Activated naive CD8-positive, alpha-beta T cell treated with anti-CD3 and anti-CD28 coated beads, Interleukin-2, amount 50 U/mL, for 16 hours (primary cell): Measurements from ENCODE around the gene PTP4A2.

Experiments
- DNase-seq: peaks from one replicate; pipeline ENCODE4 v3.0.0-alpha.2; 2020; ENCODE audit warnings: low read depth, low spot score

The PTP4A2 gene

GRCh38 chr1:31886866-31887265 lies 51.3 kb downstream of the PTP4A2 start:
- no peak for DNase-seq

GRCh38 chr1:31885851-31886250 lies 52.3 kb downstream of the PTP4A2 start:
- DNase-seq: no peak

GRCh38 chr1:31883357-31883942 lies 54.7 kb downstream of the PTP4A2 start:
- DNase-seq: no peak

GRCh38 chr1:31881688-31882000 lies 56.5 kb downstream of the PTP4A2 start:
- no peak for DNase-seq

GRCh38 chr1:31880957-31881687 lies 57.0 kb downstream of the PTP4A2 start:
- DNase-seq: no peak

GRCh38 chr1:31879981-31880608 lies 58.1 kb downstream of the PTP4A2 start:
- DNase-seq: no peak

- no peak for DNase-seq
These were observed 60.1 kb downstream of the PTP4A2 start for GRCh38 chr1:31878058-31878457.

GRCh38 chr1:31877544-31877943 lies 60.6 kb downstream of the PTP4A2 start:
- DNase-seq: no peak

GRCh38 chr1:31875636-31876236 lies 62.4 kb downstream of the PTP4A2 start:
- no peak for DNase-seq

- no peak for DNase-seq
These were observed 63.2 kb downstream of the PTP4A2 start for GRCh38 chr1:31874942-31875341.

GRCh38 chr1:31872658-31873636 lies 65.2 kb downstream of the PTP4A2 start:
- no peak for DNase-seq

- DNase-seq: no peak
These were observed 66.5 kb downstream of the PTP4A2 start for GRCh38 chr1:31871703-31872102.

GRCh38 chr1:31870086-31870736 lies 68.0 kb downstream of the PTP4A2 start:
- no peak for DNase-seq

GRCh38 chr1:31869449-31869848 lies 68.7 kb downstream of the PTP4A2 start:
- no peak for DNase-seq

- DNase-seq: no peak
These were observed 69.3 kb downstream of the PTP4A2 start for GRCh38 chr1:31868862-31869261.

- DNase-seq: no peak
These were observed 70.6 kb downstream of the PTP4A2 start for GRCh38 chr1:31867546-31867945.

GRCh38 chr1:31866450-31867032 lies 71.6 kb downstream of the PTP4A2 start:
- DNase-seq: no peak

- DNase-seq: no peak
These were observed 72.3 kb downstream of the PTP4A2 start for GRCh38 chr1:31865728-31866449.

GRCh38 chr1:31862071-31862470 lies 76.1 kb downstream of the PTP4A2 start:
- DNase-seq: no peak

- DNase-seq: no peak
These were observed 76.8 kb downstream of the PTP4A2 start for GRCh38 chr1:31861346-31861745.
